HG03575 (cell line): ENCODE data around the gene DUSP23.
A peak's percentile ranks its signal among the peaks of the same experiment; 100 is the strongest.

Experiments used
- ATAC-seq: cut with Tn5 transposase; IDR thresholded peaks from one replicate; pipeline ENCODE4 v1.9.1; 2021; ENCODE audit not compliant: unreplicated experiment, insufficient number of reproducible peaks, low FRiP score; ENCODE audit errors: extremely low read depth

DUSP23 gene

GRCh38 chr1:159780583-159781582 is at the start of gene DUSP23:
DUSP23 (plus strand) TSS chr1:159780962; CDS start chr1:159781101, 139 bp downstream.
- ATAC-seq, result peak; percentile 88

DNA sequence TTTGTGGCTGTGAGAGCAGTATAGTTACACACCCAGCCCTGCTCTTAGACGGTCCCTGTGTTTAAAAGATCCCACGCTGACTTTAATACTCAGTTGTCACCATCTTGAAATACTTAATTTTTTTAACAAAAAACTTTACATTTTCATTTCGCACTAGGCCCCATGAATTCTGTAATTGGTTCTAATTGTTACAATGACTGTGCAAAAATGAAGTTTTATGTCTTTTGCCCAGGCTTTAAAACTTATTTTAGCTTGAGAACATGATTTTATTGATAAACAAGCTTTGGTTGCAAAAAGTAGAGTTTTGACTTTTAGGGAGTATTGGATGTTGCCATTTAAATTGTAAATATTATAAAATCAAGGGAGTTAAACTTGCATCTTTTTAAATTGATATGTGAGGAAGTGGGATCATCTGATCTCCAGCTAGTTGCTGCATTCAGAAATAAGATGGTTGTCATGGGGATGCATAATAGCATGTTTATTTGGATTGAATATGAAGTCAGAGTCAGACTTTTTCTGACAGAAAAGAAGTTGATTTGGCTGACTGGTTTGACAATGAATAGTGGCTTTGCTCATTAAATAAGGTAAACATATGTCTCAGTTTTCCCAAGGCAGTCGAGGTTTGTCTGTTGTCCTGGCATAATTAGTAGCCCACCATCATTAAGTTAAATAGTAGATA is 43.4 kb upstream of the DUSP23 start:
- no peak for ATAC-seq

- no peak for ATAC-seq
Measured at GRCh38 chr1:159743651-159744410, 36.9 kb upstream of the DUSP23 start.

- ATAC-seq, result no peak
Measured at GRCh38 chr1:159746666-159747065, 34.1 kb upstream of the DUSP23 start.

- no peak for ATAC-seq
Measured at GRCh38 chr1:159748370-159748769, 32.4 kb upstream of the DUSP23 start.

GRCh38 chr1:159749630-159750029 is 31.1 kb upstream of the DUSP23 start:
- no peak for ATAC-seq

DNA sequence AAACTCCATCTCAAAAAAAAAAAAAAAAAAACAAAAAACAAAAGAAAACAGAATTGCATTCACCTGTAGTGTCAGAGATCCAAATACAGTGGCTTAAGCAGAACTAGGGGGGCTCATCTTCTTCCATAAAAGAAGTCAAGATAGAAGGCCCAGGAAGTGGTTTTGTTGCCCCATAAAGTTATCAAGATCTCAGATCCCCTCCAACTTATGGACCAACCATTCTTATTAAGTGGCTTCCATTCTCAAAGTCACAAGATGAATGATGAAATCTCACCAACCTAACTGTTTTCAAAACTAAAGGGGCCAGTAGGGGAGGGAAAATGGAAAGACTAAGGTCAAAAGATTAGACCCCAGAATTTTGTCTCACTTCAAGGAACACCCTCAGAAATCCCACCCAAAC is 30.1 kb upstream of the DUSP23 start:
- no peak for ATAC-seq

GRCh38 chr1:159751031-159751430 is 29.7 kb upstream of the DUSP23 start:
- no peak for ATAC-seq

GRCh38 chr1:159752135-159752580 is 28.6 kb upstream of the DUSP23 start:
- ATAC-seq, result no peak

DNA sequence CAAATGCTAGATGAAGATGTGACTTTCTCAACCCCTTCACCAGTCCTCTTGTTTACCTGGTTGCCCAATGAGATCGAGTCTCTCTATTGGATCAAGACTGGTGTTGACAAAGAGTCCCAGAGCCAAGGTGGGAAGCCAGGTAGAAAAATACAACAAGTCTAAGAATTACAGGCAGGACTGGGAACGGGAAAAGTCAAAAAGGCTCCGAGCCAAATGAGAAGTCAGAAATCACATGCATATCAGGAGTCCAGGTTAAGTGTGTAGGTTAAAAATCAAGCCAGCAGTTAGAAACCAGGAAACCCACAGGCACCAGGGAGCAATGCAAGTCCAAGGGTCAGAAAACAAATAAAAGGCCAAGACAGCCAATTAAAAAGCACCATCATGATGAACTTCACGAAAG is 27.4 kb upstream of the DUSP23 start:
- no peak for ATAC-seq

DNA sequence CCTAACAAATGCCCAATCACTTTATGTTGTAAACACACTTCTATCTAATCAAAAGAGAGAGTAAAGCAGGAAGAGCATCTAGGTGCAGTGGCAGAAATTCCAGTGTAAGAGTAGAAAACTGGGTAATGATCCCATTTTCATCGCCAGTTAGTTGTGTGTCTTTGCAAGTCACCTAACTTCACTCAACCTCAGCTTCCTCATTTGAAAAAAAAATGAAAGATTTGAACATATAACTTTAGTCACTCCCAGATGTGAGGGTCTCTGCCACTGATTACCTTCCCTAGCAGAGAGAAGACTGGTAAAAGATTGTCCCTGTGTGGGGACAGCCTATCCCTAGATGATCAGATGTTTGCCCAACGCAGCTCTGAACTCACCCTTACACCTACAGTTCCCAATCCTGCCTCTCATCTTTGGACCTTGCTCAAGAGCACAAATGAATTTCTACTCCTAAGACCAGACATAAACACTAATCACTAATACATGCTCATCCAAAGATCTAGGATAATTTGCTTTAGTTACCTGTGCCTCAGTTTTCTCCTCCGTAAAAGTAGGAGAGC is 25.2 kb upstream of the DUSP23 start:
- ATAC-seq, result no peak

- no peak for ATAC-seq
Measured at GRCh38 chr1:159756397-159756796, 24.4 kb upstream of the DUSP23 start.

GRCh38 chr1:159763686-159764085 is 17.1 kb upstream of the DUSP23 start:
- no peak for ATAC-seq

DNA sequence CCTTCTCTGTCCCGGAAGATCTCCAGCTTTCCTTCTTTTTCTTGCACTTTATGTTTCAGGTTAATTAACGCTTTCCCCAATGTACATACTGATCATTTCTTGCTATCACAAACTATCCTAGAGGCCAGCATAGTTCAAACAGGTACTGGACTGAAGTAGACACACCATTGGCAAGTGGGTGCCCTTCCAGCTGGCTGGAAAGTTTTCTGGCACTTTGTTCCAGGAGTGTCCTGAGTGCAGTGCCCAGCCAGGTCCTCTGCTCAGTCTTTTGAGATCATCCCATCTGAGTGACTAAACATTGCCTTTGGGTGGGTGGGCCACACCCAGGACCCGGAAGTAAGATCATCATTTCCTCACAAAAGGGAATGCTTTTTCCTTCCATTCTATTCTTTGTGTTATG is 15.0 kb upstream of the DUSP23 start:
- no peak for ATAC-seq

- ATAC-seq, result no peak
Measured at GRCh38 chr1:159771127-159771895, 9.5 kb upstream of the DUSP23 start.

DNA sequence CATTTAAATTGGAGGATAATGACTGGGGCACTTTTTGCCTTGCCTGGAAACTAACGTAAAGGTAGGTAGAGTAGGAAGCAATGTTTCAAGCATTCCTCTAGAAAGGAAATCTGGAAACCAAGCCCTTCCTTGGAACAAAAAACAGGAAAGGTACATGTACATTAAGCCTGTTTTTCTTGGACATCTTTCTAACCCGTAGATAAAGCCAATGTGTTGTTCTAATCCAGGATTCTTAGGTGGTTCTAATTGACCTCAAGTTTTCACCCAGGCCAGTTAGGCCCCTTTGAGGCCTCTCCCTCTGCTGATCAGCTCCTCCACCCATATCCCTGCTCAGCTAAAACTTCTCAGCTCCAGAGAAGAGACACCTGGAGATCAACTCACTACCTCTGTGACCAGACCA is 6.3 kb upstream of the DUSP23 start:
- ATAC-seq, result no peak

- no peak for ATAC-seq
Measured at GRCh38 chr1:159775716-159776115, 5.0 kb upstream of the DUSP23 start.

GRCh38 chr1:159778266-159778665 is 2.5 kb upstream of the DUSP23 start:
- no peak for ATAC-seq
